Urothelium cell line (cell line): ENCODE measurements around the gene CATSPERD.
"Not testable (repeated sequence)": the region's sequence is repeated elsewhere in the genome, so short reads cannot be mapped to it uniquely, and the experiment has no call there.

Source experiments
- DNase-seq: peaks from one replicate; pipeline ENCODE4 v3.0.0; 2011; ENCODE audit warnings: low spot score, mixed read lengths
- FAIRE-seq: peaks from 2 replicates; lab custom pipeline; 2011; peaks lifted over from hg19 to GRCh38; lab: Jason Lieb, UNC

Gene CATSPERD

DNA sequence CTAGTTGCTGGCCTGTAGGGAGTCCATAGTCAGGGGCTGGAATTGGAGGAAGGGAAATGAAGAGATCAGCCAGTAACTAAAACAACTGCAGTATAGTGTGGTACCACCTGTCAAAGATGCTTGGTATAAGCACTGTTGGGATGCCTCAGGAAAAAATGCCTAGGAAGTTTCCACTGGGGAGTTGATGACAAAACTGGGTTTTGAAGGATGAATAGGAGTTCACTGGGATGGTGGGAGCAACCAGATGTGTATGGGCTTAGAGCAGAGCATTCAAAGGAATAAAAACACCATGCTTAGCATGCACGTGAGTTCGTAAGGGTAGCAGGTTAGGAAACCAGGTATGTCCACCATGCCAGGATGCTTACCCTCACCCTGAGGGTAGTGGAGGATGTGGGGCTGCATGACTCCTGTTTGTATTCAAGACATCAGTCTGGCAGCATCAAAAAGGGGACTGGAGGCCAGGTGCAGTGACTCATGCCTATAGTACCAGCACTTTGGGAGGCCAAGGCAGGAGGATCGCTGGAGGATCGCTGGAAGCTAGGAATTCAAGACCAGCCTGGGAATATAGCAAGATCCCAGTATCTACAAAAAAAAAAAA lies 7.1 kb downstream of the CATSPERD start:
- FAIRE-seq (no peak), DNase-seq (no peak)

DNA sequence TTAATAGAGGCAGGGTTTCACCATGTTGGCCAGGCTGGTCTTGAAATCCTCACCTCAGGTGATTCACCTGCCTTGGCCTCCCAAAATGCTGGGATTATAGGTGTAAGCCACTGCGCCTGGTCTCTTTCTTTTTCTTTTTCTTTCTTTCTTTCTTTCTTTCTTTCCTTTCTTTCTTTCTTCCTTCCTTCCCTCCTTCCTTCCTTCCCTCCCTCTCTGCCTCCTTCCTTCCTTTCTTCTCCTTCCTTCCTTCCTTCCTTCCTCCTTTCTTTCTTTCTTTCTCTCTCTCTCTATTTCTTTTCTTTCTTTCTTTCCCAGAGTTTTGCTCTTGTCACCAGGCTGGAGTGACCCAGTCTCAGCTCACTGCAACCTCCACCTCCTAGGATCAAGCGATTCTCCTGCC lies 12.7 kb downstream of the CATSPERD start:
- not testable (repeated sequence) for DNase-seq, FAIRE-seq

DNA sequence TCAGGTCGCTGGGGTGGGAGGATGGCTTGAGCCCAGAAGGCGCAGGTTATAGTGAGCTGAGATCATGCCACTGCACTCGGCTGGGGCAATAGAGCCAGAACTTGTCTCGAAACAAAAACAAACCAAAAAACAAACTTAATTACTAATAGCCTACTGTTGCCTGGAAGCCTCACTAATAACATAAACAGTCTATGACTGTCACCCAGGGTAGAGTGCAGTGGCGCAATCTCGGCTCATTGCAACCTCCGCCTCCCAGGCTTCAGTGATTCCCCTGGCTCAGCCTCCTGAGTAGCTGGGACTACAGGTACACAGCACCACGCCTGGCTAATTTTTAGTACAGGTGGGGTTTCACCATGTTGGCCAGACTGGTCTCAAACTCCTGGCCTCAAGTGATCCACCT lies 18.0 kb downstream of the CATSPERD start:
- no peak for FAIRE-seq
- no peak for DNase-seq

DNA sequence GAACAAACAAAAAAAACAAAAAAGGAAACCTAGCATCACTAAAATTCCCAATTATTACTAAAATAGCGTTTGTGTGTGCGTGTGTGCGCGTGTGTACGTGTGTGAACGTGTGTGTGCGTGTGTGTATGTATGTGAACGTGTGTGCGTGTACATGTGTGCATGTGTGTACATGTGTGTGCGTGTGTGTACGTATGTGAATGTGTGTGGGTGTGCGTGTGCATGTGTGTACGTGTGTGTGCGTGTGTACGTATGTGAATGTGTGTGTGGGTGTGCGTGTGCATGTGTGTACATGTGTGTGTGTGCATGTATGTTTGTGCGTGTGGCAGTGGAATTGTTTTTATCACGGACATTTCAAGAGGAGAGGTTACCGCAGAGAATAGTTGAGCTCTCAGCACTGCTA lies 21.6 kb downstream of the CATSPERD start:
- FAIRE-seq (peak; percentile 91), DNase-seq (no peak)

DNA sequence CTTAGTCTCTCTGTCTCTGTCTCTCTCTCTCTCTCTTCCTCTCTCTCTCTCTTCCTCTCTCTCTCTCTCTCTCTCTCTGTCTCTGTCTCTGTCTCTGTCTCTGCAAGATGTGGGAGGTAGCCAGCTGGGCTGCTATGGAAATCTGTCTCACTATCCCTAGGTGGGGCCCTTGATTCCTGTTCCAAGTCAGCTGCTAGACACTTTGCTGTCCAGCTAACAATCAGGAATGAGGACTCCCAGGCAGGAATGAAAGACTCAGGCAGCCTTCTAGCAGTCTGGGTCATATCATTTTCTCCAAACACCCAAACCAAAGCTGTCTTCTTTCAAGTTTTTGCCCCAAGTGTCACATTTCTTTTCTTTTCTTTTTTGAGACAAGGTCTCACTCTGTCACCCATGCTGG lies 23.2 kb downstream of the CATSPERD start:
- DNase-seq (no peak), FAIRE-seq (no peak)

DNA sequence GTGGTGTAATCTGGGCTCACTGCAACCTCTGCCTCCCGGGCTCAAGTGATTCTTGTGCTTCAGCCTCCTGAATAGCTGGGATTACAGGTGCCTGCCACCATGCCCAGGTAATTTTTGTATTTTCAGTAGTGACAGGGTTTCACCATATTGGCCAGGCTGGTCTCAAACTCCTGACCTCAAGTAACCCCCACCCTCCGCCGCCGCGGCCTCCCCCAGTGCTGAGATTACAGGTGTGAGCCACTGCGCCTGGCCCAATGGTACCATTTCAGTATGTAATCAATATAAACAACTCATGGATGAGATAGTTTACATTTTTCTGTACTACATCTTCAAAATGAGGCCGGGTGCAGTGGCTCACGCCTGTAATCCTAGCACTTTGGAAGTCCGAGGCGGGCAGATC lies 24.6 kb downstream of the CATSPERD start:
- FAIRE-seq, DNase-seq: not testable (repeated sequence)

DNA sequence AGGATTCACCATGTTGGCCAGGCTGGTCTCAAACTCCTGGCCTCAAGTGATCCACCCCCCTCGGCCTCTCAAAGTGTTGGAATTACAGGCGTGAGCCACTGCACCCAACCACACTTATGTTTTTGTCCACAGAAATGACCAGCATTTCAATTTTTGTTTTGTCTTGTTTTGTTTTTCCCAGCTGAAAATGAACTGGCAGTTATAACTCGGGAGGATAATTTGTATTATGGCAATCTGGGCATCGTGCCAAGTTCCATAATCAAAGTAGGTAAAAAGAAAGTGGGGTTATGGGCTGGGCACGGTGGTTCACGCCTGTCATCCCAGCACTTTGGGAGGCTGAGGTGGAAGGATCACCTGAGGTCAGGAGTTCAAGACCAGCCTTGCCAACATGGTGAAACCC lies 28.5 kb downstream of the CATSPERD start:
- DNase-seq, FAIRE-seq: not testable (repeated sequence)

DNA sequence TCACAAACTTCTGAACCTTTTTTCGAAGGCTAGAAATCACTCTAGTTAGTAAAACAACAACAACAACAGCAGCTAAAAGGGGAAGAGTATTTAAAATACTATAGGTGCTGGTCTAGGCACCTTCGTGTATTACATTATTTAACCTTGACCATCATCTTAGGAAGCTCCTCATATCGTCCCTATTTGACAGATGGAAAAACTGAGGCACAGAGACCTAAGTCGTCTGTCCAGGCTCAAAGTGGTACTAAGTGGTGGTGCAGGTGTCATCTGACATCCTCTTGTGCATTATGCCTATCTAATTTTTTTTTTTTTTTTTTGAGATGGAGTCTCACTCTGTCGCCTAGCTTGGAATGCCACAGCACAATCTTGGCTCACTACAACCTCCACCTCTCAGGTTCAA lies 29.1 kb downstream of the CATSPERD start:
- no peak for DNase-seq
- no peak for FAIRE-seq

DNA sequence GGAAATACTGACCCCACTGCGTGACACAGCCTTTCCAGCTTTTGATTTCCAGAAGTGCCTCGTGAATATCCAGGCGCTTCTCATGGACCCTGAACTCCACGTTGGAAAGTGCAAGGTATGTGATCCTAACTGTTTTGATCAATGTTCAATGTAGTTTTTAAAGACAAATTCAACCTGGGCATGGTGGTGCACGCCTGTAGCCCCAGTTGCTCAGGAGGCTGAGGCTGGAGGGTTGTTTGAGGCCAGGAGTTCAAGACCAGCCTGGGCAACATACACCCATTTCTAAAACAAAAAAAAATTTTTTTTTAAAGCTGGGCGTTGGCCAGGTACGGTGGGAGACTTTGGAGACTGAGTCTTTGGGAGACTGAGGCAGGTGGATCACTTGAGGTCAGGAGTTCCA lies 31.3 kb downstream of the CATSPERD start:
- DNase-seq (no peak), FAIRE-seq (no peak)

DNA sequence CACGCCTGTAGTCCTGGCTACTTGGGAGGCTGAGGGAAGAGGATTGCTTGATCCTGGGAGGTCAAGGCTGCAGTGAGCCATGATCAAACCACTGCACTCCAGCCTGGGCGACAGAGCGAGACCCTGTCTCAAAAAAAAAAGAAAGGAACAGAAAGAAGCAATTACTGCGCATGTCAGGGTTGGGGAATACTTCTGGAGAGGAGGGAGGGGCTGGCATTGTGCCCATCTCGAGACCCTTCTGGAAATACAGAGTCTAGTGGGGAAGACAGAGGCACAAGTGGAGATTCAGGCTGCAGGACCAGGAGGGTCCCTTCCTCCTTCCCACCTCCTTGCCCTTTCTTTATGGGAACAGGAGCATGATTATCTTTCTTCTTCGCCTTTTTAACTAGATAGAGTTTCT lies 33.3 kb downstream of the CATSPERD start:
- no peak for FAIRE-seq

DNA sequence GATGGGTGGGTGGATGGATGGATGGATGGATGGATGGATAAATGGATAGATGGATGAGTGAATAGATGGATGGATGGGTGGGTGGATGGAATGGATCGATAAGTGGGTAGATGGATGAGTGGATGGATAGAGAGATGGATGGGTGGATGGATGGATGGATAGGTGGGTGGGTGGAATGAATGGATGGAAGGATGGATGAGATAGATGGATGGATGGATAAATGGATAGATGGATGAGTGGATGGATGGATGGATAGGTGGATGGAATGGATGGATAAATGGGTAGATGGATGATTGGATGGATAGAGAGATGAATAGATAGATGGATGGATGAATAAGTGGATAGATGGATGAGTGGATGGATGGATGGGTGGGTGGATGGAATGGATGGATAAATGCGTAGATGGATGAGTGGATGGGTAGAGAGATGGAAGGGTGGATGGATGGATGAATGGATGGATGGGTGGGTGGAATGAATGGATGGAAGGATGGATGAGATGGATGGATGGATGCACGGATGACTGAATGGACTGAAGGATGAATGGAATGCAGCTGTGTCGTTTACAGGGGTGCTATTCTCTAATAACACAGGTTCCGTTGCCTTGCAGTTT lies 42.3 kb downstream of the CATSPERD start:
- FAIRE-seq: peak; percentile 30
- no peak for DNase-seq

More for the DNA sequence above, 33.3 kb downstream of the CATSPERD start:
- DNase-seq: no peak

DNA sequence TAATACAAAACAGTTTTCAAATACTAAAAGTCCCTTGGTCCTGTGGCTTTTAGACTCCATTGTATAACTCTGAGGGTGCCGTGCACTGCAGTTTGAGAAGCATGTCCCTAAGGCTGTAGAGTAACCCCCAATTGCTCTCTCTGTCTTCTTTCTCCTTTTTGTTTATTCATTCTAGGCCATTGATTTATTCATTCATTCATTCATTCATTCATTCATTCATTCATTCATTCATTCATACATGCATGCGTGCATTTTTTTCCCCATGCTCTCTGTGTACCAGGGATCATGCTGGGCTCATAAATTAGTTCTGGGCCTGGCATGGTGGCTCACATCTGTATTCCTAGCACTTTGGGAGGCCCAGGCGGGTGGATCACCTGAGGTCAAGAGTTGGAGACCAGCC lies 44.8 kb downstream of the CATSPERD start:
- no peak for FAIRE-seq
- no peak for DNase-seq

DNA sequence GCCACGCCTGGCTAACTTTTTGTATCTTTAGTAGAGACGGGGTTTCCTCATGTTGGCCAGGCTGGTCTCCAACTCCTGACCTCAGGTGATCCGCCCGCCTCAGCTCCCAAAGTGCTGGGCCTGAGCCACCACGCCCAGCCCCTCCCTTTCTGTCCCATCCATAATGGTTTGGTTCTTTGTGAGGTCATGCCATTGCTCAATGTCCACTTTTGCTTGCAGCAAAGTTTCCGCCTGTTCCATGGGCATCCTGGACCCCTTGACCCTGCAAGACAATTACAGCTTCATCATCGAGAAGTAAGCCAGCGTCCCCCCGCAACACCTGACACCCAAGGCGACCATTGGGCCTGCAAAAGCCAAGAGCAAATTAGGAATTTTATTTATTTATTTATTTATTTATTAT lies 47.5 kb downstream of the CATSPERD start:
- FAIRE-seq (no peak), DNase-seq (no peak)

DNA sequence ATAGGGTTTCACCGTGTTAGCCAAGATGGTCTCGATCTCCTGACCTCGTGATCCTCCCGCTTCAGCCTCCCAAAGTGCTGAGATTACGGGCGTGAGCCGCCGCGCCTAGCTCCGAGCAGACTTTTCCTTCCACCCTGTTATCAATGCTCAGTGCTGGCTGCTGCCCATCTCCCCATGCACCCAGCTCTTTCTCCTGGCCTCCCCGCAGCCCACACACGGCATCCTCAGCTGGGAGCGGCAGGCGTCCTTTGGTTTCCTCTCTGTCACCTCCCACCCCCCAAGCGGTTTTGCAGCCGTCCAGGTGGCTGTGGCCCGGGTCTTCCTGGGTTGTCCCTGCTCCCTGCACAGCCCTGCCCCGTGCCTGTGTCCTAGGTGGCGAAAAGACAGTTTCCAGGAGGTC lies 52.0 kb downstream of the CATSPERD start:
- no peak for FAIRE-seq
- no peak for DNase-seq

DNA sequence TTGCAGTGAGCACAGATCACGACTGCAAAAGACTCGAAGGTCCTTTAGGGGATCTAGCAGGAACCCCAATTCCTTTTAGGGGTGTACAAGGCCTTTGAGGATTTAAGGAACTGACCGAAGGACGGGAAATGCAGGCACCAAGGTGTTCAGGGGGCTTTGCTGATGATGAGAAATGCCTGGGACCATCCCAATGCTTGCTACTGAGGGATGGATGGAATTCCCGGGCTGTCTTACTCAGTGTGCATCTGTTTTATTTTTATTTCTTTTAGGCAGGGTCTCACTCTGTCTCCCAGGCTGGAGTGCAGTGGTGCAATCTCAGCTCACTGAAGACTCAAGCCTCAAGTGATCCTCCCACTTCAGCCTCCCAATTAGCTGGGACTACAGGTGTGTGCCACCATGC lies 52.8 kb downstream of the CATSPERD start:
- FAIRE-seq (no peak), DNase-seq (no peak)

DNA sequence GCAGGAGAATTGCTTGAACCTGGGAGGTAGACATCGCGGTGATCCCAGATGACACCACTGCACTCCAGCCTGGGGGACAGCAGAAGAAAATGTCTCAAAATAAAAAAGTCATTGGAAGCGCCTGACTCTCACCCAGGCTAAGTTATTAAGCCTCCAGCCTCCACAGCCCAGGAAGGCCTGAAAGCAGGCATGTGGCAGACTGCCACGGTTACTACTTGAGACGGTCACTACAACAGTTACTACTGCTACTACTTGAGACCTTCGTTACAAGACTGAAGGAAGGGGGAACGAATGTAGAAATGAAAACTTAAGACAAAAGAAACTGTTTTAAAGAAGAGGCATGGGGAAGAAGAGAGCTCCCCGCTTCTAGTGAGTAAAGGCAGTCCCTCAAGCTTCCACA lies 54.5 kb downstream of the CATSPERD start:
- DNase-seq (no peak), FAIRE-seq (no peak)

DNA sequence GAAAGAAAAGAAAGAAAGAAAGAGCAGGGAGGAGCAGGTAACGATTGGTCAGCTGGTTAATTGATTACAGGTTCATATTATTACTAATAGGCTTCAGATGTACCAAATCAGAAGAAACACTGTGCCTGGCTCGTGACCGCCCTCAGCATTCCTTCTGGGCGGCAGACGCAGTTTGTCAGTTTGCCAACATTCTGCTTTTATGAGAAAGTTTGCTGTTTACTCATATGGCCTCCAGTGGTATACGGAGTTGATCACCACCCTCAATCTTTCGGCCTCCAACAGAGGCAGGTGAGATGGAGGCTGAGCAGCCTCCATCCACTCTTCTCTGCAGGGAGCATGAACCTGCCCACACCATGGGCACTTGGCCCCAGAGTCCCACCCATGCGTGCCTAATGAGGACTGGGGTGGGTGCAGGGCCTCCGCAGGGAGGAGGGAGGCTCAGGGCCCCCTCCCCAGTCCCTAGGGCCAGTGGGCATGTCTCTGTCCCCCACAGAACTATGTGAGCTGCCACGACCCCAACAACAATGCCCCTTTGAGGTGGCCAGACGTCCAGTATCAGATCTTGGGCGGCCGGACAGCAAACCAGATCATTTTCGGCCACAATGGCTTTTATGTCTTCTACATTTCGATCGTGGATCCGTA lies 55.4 kb downstream of the CATSPERD start:
- DNase-seq (no peak), FAIRE-seq (no peak)

DNA sequence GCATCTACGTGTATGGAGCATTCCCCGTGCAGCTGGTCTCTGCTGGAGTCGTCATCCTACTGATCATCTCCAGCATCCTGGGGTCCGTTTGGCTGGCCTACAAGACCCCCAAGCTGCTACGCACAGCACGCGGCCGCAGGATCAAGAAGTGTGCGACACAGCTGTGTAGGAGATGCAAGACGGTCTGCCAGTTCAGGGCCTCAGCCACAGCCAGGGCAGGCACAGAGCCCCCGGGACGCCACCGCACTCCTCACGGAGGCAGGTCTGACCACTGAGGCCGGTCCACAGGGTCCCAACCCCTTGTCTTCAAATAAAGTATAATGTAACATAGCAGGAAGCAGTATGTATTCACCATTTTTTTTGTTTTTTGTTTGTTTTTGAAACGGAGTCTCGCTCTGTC lies 58.0 kb downstream of the CATSPERD start:
- no peak for FAIRE-seq
- DNase-seq: no peak

DNA sequence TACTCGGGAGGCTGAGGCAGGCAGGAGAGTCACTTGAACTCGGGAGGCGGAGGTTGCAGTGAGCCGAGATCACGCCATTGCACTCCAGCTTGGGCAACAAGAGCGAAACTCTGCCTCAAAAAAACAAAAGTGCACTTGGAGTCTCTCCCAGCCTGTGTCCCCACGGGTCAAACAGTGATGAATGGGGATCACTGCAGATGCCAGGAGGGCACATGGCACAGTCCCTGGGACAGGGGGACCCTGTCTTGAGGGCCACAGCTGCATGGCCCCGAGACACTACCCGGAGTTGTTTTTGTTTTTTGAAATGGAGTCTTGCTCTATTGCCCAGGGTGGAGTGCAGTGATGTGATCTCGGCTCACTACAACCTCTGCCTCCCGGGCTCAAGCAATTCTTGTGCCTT lies 60.5 kb downstream of the CATSPERD start:
- FAIRE-seq, DNase-seq: not testable (repeated sequence)

DNA sequence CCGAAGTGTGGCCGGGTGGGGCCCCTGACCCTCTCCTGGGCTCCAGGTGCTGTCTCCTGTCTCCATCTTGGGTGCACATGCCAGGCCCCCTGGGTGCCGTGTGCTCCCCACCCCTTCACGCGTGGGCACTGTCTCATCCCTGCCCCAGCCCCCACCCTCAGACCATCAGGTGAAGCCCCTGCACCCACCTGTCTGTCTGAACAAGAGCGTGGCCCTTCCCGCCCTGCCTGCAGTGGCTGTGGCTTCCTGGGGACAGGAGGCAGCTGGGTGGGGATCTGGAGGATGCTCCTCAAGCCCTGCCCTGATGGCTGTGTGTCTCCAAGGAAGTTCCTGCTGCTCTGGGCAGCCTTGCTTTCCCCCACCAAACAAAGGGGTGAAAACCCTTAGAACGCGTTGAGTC lies 61.9 kb downstream of the CATSPERD start:
- DNase-seq: no peak
- no peak for FAIRE-seq

DNA sequence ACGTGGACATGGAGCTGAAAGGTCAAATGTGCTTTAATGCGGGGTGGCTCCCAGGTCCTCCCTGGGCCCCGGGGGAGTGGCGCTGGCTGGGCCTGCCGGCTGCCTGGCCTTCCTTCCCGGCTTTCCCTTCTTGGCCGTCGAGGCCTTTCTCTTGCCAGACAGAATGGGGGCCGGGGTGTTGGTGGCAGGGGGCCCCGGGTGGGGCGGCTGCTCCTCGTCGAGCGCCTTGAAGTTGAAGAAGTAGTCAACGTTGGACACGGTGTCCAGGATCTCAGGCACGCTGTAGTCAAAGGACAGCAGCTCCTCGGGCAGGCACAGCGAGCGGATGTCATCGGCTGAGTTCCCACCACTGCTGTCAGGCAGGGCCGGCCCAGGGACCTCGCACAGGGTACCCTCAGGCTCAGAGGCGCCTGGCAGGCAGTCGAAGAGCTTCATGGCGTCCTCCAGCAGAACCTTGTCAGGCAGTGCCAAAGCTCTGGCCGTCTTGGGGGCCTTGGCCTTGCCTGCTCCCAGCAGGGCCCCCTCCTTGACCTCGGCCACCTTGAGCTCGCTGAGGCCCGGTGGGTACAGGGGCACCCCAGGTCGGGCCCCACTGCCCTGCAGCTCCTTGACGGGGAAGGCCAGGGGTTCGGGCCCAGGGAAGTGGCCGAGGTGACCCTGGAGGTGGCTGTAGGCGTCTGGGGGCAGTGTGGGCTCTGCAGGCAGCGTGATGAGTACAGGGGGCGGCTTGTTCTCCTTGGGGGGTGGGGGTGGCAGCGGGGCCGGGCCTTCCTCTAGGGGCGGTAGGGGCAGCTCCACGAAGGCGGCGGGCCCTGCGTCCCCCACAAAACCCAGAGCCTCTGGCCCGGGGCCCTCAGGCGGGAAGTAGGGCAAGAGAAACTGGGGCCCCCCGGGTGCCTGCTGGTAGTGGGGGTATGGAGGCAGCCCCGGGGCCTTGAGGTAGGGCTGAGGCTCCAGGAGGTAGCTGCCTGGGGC lies 62.8 kb downstream of the CATSPERD start:
- no peak for DNase-seq
- FAIRE-seq: no peak
